Adrenal gland (tissue), 5 donors: ENCODE data around the gene NRXN3.

ENCODE experiments used
- CTCF ChIP-seq, 6 experiments: fragments of 450-650 bp in 4 of 6; fragments of 200-600 bp in 2 of 6; sonication (generic) in 1 of 6; IDR thresholded peaks; 1 replicate in 5 of 6; 2 replicates in 1 of 6; pipeline versions ENCODE4 v1.5.1 to v1.8.0; 2016 to 2021; ENCODE audit warnings: antibody characterized with exemption in 6 of 6, mild to moderate bottlenecking in 2 of 6, moderate library complexity in 1 of 6
- POLR2A ChIP-seq, 2 donors: fragments of 450-650 bp; IDR thresholded peaks; one replicate each; pipeline ENCODE4 v1.6.1; 2017; ENCODE audit warnings: antibody characterized with exemption in 2 of 2, mild to moderate bottlenecking in 2 of 2, moderate library complexity in 1 of 2
- donor health status: DM: no; HTN: no; CAD: no.

GRCh38 chr14:79645753-79646362 lies 1475.7 kb downstream of the NRXN3 start:
- no peak for TF ChIP-seq POLR2A (IDR thresholded peaks at IDR 0.05)
- no peak for TF ChIP-seq CTCF (IDR thresholded peaks at IDR 0.05)
